Stimulated activated CD4-positive, alpha-beta T cell treated with anti-CD3 and anti-CD28 coated beads, Interleukin-15, amount 100 ng/mL, for 24 hours (primary cell): Measurements from ENCODE around the gene EVX1.

Experiments
- DNase-seq: peaks from one replicate; pipeline ENCODE4 v3.0.0-alpha.2; 2020

The EVX1 gene

GRCh38 chr7:27250557-27251070, 8.0 kb downstream of the EVX1 start:
- no peak for DNase-seq

GRCh38 chr7:27251136-27251651, 8.6 kb downstream of the EVX1 start:
- DNase-seq: no peak

- DNase-seq: no peak
Observed at GRCh38 chr7:27251652-27252590, 9.3 kb downstream of the EVX1 start.

GRCh38 chr7:27254625-27255024, 12.0 kb downstream of the EVX1 start:
- DNase-seq: no peak

GRCh38 chr7:27260211-27260610, 17.6 kb downstream of the EVX1 start:
- DNase-seq: no peak

- DNase-seq: no peak
Observed at GRCh38 chr7:27262121-27262520, 19.5 kb downstream of the EVX1 start.

GRCh38 chr7:27263781-27264180, 21.2 kb downstream of the EVX1 start:
- no peak for DNase-seq

GRCh38 chr7:27269455-27269854, 26.9 kb downstream of the EVX1 start:
- no peak for DNase-seq

- no peak for DNase-seq
Observed at GRCh38 chr7:27271384-27271783, 28.8 kb downstream of the EVX1 start.

- no peak for DNase-seq
Observed at GRCh38 chr7:27277628-27278027, 35.0 kb downstream of the EVX1 start.

GRCh38 chr7:27283558-27283957, 41.0 kb downstream of the EVX1 start:
- DNase-seq: no peak

GRCh38 chr7:27295236-27295635, 52.6 kb downstream of the EVX1 start:
- no peak for DNase-seq

- DNase-seq: no peak
Observed at GRCh38 chr7:27297356-27297755, 54.8 kb downstream of the EVX1 start.
